Upper lobe of left lung (tissue), 4 donors: ENCODE data around the gene MAGI2.

Experiments
- POLR2A ChIP-seq, 4 donors: fragments of 450-650 bp; IDR thresholded peaks; one replicate each; pipeline ENCODE4 v1.5.1; 2016 to 2017; ENCODE audit warnings: antibody characterized with exemption in 4 of 4, mild to moderate bottlenecking in 2 of 4
- POLR2AphosphoS5 ChIP-seq, 2 donors: sonication (generic); formaldehyde crosslinking; IDR thresholded peaks; one replicate each; pipeline ENCODE4 v1.5.1; 2017; ENCODE audit warnings: antibody characterized with exemption in 2 of 2
- TF ChIP-seq, protein P1 (sequence below), 6 experiments: fragments of 450-650 bp in 4 of 6; fragments of 200-600 bp in 2 of 6; sonication (generic) in 2 of 6; IDR thresholded peaks; one replicate each; pipeline ENCODE4 v1.5.1; 2016 to 2019; ENCODE audit warnings: antibody characterized with exemption in 6 of 6

DNA sequence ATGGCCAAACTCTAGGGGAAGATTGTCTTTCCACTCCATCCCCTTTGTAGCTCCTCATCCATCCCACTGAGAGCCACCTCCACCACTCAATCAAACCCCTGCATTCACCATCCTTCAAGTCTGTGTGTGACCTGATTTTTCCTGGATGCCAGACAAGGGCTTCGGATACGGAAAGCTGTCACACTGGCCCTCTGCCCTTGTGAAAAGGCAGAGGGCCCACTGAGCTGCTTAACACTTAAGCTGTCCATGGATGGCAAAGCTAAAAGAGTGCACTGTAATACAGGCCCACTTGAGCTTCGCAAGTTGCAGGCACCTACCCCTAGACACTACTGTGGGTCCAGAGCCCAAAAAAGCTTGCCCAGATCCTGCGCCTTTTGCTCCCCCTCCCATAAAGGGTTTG is 237.2 kb downstream of the MAGI2 start:
- TF ChIP-seq POLR2A (IDR thresholded peaks at IDR 0.05): no peak
- TF ChIP-seq, protein P1, sequence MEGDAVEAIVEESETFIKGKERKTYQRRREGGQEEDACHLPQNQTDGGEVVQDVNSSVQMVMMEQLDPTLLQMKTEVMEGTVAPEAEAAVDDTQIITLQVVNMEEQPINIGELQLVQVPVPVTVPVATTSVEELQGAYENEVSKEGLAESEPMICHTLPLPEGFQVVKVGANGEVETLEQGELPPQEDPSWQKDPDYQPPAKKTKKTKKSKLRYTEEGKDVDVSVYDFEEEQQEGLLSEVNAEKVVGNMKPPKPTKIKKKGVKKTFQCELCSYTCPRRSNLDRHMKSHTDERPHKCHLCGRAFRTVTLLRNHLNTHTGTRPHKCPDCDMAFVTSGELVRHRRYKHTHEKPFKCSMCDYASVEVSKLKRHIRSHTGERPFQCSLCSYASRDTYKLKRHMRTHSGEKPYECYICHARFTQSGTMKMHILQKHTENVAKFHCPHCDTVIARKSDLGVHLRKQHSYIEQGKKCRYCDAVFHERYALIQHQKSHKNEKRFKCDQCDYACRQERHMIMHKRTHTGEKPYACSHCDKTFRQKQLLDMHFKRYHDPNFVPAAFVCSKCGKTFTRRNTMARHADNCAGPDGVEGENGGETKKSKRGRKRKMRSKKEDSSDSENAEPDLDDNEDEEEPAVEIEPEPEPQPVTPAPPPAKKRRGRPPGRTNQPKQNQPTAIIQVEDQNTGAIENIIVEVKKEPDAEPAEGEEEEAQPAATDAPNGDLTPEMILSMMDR (IDR thresholded peaks at IDR 0.05): no peak
- no peak for TF ChIP-seq POLR2AphosphoS5 (IDR thresholded peaks at IDR 0.05)
